Tibial artery (tissue), 4 donors: ENCODE measurements around the gene IQGAP1.

Experiments used
- DNase-seq, 2 donors: peaks; one replicate each; pipeline ENCODE4 v3.0.0-alpha.2; 2019
- H3K27ac ChIP-seq, 2 donors: fragments of 200-600 bp; sonication (generic) in 1 of 2; 1 replicate in 1 of 2; 2 replicates in 1 of 2; pipeline ENCODE4 v1.5.1; 2018 to 2019; ENCODE audit warnings: mild to moderate bottlenecking in 1 of 2
- H3K27me3 ChIP-seq, 2 donors: fragments of 200-600 bp; sonication (generic) in 1 of 2; one replicate each; pipeline versions ENCODE4 v1.5.1 to v1.6.0; 2016 to 2019
- H3K36me3 ChIP-seq, 3 donors: fragments of 200-600 bp; sonication (generic) in 2 of 3; one replicate each; pipeline ENCODE4 v1.5.1; 2016 to 2019; ENCODE audit warnings: mild to moderate bottlenecking in 2 of 3
- H3K4me1 ChIP-seq, 4 donors: fragments of 200-600 bp; sonication (generic) in 2 of 4; 1 replicate in 3 of 4; 2 replicates in 1 of 4; pipeline ENCODE4 v1.5.1; 2016 to 2019
- H3K4me3 ChIP-seq, 2 donors: fragments of 200-600 bp; sonication (generic) in 1 of 2; 1 replicate in 1 of 2; 2 replicates in 1 of 2; pipeline ENCODE4 v1.5.1; 2018 to 2019; ENCODE audit warnings: mild to moderate bottlenecking in 2 of 2
- H3K9me3 ChIP-seq, 3 donors: fragments of 200-600 bp; sonication (generic) in 1 of 3; one replicate each; pipeline ENCODE4 v1.5.1; 2016 to 2019
- CTCF ChIP-seq, 2 experiments: fragments of 200-600 bp in 1 of 2; fragments of 450-650 bp in 1 of 2; IDR thresholded peaks; one replicate each; pipeline ENCODE4 v1.5.1; 2017 to 2019; ENCODE audit warnings: antibody characterized with exemption in 2 of 2, mild to moderate bottlenecking in 1 of 2, moderate library complexity in 1 of 2
- intact Hi-C: fragments of 100-400 bp; cut with DNase I; formaldehyde crosslinking; loops from one replicate; pipeline ENCODE4 v1.15.0; 2023; ENCODE audit warnings: low total_unique reads

The IQGAP1 gene

GRCh38 chr15:90396321-90396720, 8.3 kb downstream of the IQGAP1 start:
- DNase-seq, result no peak
- Histone ChIP-seq H3K4me3 (no peak overlapping the region), H3K27me3 (no peaks in the 10 kb centered on the region), H3K4me1 (peaks cover 0 to 98% (median 75%) of the 10 kb centered on the region in 4 donors), H3K27ac (peak overlapping the region; percentile 40 to 42), H3K36me3 (peaks cover 0 to 3% (median 2%) of the 10 kb centered on the region in 3 donors), H3K9me3 (no peaks in the 10 kb centered on the region)
- TF ChIP-seq CTCF (IDR thresholded peaks at IDR 0.05), result no peak
- intact Hi-C loops, result no loop called here

- no peak for TF ChIP-seq CTCF (IDR thresholded peaks at IDR 0.05)
- Histone ChIP-seq H3K36me3 (no peaks in the 10 kb centered on the region), H3K27me3 (no peaks in the 10 kb centered on the region), H3K27ac (peak overlapping the region; percentile 86 to 93), H3K4me3 (peak overlapping the region in 1 of 2 donors; percentile 34), H3K9me3 (no peaks in the 10 kb centered on the region), H3K4me1 (peaks cover 0 to 98% (median 79%) of the 10 kb centered on the region in 4 donors)
- intact Hi-C loops, result loop anchor here (1.0 kb wide), 1 partner anchor 8 kb away; no protein-coding TSS in a partner anchor
- DNase-seq, result no peak
These were observed 12.1 kb downstream of the IQGAP1 start for GRCh38 chr15:90400005-90400758.

- H3K27me3 ChIP-seq, result no peaks in the 10 kb centered on the region
- no peaks in the 10 kb centered on the region for H3K36me3 ChIP-seq
- H3K4me3 ChIP-seq, result peak overlapping the region in 1 of 2 donors; percentile 34
- peak; percentile 81 to 83 for DNase-seq
- peak overlapping the region; percentile 86 to 93 for H3K27ac ChIP-seq
- intact Hi-C loops, result loop anchor here (1.0 kb wide), 1 partner anchor 9 kb away; no protein-coding TSS in a partner anchor
- H3K4me1 ChIP-seq, result peaks cover 0 to 98% (median 75%) of the 10 kb centered on the region in 4 donors
- no peaks in the 10 kb centered on the region for H3K9me3 ChIP-seq
- no peak for TF ChIP-seq CTCF (IDR thresholded peaks at IDR 0.05)
These were observed 12.8 kb downstream of the IQGAP1 start for GRCh38 chr15:90400759-90401314.

- Histone ChIP-seq H3K4me3 (no peak overlapping the region), H3K9me3 (no peaks in the 10 kb centered on the region), H3K27ac (peak overlapping the region; percentile 86 to 93), H3K36me3 (no peaks in the 10 kb centered on the region), H3K4me1 (peaks cover 0 to 98% (median 72%) of the 10 kb centered on the region in 4 donors), H3K27me3 (no peaks in the 10 kb centered on the region)
- TF ChIP-seq CTCF (IDR thresholded peaks at IDR 0.05), result no peak
- intact Hi-C loops, result no loop called here
- no peak for DNase-seq
These were observed 13.5 kb downstream of the IQGAP1 start for GRCh38 chr15:90401495-90401894.

GRCh38 chr15:90402223-90402622, 14.2 kb downstream of the IQGAP1 start:
- intact Hi-C loops, result no loop called here
- no peaks in the 10 kb centered on the region for H3K9me3 ChIP-seq
- H3K4me1 ChIP-seq, result peaks cover 0 to 98% (median 67%) of the 10 kb centered on the region in 4 donors
- peak overlapping the region; percentile 86 to 93 for H3K27ac ChIP-seq
- no peak for TF ChIP-seq CTCF (IDR thresholded peaks at IDR 0.05)
- no peak overlapping the region for H3K4me3 ChIP-seq
- peak; percentile 65 to 85 for DNase-seq
- no peaks in the 10 kb centered on the region for H3K27me3 ChIP-seq
- H3K36me3 ChIP-seq, result no peaks in the 10 kb centered on the region
